ENCODE measurements around the gene SLC18A3. TPM values are rescaled to one million over a fixed set of nuclear protein-coding genes. Genes with fewer than 3 reads are reported as not detected.

SLC18A3 gene
- total RNA-seq, 1 experiment from 2014 or later: not detected

DNA sequence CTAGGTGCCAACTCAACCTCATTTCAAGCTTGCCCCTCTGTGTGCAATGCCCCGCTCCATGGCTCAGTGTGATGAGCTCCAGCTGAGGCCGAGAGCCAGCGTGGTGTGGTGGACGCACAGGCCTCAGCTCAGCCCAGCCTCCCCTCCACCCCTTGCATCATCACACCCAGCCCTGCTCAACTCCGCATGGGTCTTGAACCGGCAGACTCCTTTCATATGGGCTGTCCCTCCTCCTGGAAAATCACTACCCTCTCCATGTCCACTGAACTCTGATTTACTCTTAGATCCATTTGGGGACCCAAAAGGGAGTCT lies 16.6 kb upstream of the SLC18A3 start:
- Histone ChIP-seq H3K36me3 (no peaks in the 10 kb centered on the region), H3K27me3 (no peaks in the 10 kb centered on the region; the same call in 1 of the 2 replicates), H3K9me3 (no peaks in the 10 kb centered on the region), H3K4me3 (no peak overlapping the region)
- no peak for DNase-seq

DNA sequence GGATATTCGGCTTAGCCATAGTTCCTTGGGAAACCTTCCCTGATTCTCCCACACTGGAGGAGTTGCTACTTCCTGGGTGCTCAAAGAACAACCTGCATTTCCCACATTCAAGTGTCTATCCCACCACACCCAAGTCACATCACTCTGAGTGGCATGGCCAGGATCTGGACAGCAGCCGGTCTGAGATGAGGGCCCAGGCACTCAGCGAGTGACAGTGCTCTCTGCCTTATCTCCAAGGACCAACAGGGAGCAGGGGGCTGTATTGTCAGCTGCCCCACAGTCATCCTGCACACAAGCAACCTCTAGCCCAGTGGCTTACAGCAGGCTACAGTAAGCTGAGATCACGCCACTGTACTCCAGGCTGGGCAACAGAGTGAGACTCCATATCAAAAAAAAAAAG lies 16.1 kb upstream of the SLC18A3 start:
- Histone ChIP-seq H3K9me3 (no peaks in the 10 kb centered on the region), H3K36me3 (no peaks in the 10 kb centered on the region), H3K27me3 (no peaks in the 10 kb centered on the region), H3K4me3 (no peak overlapping the region)
- DNase-seq: no peak

GRCh38 chr10:49594594-49594993 lies 15.5 kb upstream of the SLC18A3 start:
- no peak overlapping the region for H3K4me3 ChIP-seq
- DNase-seq: peak; percentile 54
- H3K27me3 ChIP-seq: no peaks in the 10 kb centered on the region
- H3K36me3 ChIP-seq: no peaks in the 10 kb centered on the region
- no peaks in the 10 kb centered on the region for H3K9me3 ChIP-seq

GRCh38 chr10:49595003-49595712 lies 15.0 kb upstream of the SLC18A3 start:
- H3K9me3 ChIP-seq: no peaks in the 10 kb centered on the region
- no peaks in the 10 kb centered on the region for H3K27me3 ChIP-seq
- no peak overlapping the region for H3K4me3 ChIP-seq
- no peaks in the 10 kb centered on the region for H3K36me3 ChIP-seq
- DNase-seq: no peak

DNA sequence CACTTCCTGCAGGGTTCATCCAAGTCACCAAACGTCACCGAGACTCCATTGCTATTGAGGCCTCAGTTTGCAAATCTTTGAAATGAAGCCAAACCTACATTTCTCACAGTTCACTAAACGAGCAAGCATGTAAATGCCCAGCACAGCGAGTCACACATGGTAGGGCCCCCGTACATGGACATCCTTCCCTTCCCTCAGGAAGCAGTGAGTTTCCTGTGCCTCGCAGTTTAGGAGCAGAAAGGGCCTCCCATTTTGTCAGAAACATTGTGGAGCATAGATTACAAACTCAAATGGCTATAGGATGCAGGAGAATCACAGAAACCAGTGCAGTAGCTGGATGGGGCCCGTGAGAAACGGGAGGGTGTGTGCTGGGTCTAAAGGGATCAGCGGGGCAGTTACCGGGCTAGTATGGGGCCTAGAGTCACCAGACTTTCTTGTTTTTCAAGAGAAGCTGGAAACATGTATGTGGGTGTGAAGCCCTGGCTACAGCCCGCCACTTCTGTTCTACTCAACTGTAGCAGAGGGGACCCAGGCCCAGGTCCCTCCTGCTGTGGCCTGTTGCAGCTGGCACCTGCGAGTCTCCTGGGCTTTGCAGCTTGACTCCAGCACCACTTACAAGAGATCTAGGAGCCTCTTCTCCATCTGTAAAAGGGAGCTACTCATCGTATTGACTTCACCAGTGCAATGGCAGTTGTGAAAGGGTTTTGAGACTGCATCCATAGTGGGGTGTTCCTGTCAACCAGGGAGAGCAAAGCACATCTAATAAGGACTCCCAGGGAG lies 14.2 kb upstream of the SLC18A3 start:
- Histone ChIP-seq H3K27me3 (no peaks in the 10 kb centered on the region), H3K36me3 (no peaks in the 10 kb centered on the region), H3K4me3 (no peak overlapping the region), H3K9me3 (no peaks in the 10 kb centered on the region)
- no peak for DNase-seq

DNA sequence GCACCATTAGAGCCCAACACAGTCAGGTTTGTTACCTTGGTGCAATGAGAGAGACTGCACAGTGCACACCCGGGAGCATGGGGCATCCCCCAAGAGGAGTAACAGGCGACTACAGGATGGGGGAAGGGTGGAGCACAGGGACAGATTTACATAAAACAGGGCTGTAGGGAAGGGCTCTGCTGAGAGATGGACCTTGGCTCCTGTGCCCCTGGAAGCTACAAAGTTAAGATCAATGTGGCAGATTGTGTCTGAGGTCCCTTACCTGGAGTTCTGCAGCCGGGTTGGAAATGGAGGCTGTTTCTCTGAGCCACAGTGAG lies 13.7 kb upstream of the SLC18A3 start:
- no peaks in the 10 kb centered on the region for H3K27me3 ChIP-seq
- no peaks in the 10 kb centered on the region for H3K9me3 ChIP-seq
- DNase-seq: no peak
- H3K36me3 ChIP-seq: no peaks in the 10 kb centered on the region
- no peak overlapping the region for H3K4me3 ChIP-seq

- no peaks in the 10 kb centered on the region for H3K36me3 ChIP-seq
- DNase-seq: no peak
- H3K4me3 ChIP-seq: no peak overlapping the region
- no peaks in the 10 kb centered on the region for H3K27me3 ChIP-seq
- H3K9me3 ChIP-seq: no peaks in the 10 kb centered on the region
Measured at GRCh38 chr10:49596836-49597235, 13.3 kb upstream of the SLC18A3 start.

- no peaks in the 10 kb centered on the region for H3K9me3 ChIP-seq
- H3K27me3 ChIP-seq: no peaks in the 10 kb centered on the region
- no peak for DNase-seq
- no peaks in the 10 kb centered on the region for H3K36me3 ChIP-seq
- H3K4me3 ChIP-seq: no peak overlapping the region
Measured at GRCh38 chr10:49597426-49598163, 12.5 kb upstream of the SLC18A3 start.

DNA sequence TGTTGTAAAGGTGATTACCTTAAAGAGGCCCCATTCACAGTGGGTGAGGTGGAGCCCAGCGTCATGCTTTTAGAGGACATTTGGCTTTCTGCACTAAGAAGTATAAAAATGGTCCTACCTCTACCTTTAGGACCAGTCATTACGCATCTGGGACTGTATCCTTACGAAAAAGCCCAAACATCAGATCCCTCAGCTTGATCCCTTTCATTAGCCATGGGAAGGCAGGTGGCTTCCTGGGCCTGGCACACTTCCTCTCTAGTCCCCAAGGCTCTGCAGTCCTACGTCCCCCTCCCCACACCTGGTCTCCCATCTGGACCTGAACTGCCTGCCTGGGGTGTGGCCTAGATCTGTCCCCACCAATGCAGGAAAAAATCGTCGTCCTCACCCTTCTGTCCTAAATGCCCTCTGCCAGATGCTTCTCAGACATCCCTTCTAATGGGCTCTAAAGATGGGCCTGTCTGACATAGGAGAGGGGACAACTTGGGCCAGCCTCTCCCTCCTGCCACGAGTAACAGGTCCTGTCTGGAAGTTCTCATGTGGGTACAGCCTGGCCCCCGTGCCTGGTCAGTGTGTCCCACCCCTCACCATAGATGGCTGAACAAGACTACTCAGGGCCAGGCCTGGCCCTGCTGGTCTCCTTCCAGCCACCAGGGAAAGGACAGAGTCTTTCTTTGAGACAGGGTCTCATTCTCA lies 11.8 kb upstream of the SLC18A3 start:
- H3K4me3 ChIP-seq: no peak overlapping the region
- no peaks in the 10 kb centered on the region for H3K36me3 ChIP-seq
- H3K9me3 ChIP-seq: no peaks in the 10 kb centered on the region
- peaks cover 6% of the 10 kb centered on the region for H3K27me3 ChIP-seq
- DNase-seq: no peak

DNA sequence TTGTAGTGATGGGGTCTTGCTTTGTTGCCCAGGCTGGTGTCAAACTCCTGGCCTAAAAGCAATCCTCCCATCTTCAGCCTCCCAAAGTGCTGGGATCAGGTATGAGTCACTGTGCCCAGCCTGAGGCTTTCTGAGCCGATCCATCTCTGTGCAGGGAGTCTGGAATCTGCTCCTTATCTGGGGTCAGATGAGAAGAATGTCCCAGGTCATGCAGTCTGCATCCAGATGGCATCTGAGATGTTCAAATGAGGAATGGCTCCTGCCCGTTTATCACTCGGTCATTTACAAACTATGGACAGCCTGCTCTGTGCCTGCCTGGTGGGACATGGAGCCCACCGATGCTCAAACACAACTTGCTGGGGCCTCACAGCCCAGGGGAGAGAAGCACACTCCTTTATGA lies 11.1 kb upstream of the SLC18A3 start:
- H3K36me3 ChIP-seq: no peaks in the 10 kb centered on the region
- DNase-seq: no peak

GRCh38 chr10:49599546-49599945 lies 10.6 kb upstream of the SLC18A3 start:
- H3K27me3 ChIP-seq: peaks cover 18% of the 10 kb centered on the region
- H3K36me3 ChIP-seq: no peaks in the 10 kb centered on the region
- DNase-seq: no peak
- H3K9me3 ChIP-seq: no peaks in the 10 kb centered on the region
- no peak overlapping the region for H3K4me3 ChIP-seq

More for the DNA sequence above, 11.1 kb upstream of the SLC18A3 start:
- Histone ChIP-seq H3K4me3 (no peak overlapping the region), H3K9me3 (no peaks in the 10 kb centered on the region), H3K27me3 (peaks cover 13% of the 10 kb centered on the region)

DNA sequence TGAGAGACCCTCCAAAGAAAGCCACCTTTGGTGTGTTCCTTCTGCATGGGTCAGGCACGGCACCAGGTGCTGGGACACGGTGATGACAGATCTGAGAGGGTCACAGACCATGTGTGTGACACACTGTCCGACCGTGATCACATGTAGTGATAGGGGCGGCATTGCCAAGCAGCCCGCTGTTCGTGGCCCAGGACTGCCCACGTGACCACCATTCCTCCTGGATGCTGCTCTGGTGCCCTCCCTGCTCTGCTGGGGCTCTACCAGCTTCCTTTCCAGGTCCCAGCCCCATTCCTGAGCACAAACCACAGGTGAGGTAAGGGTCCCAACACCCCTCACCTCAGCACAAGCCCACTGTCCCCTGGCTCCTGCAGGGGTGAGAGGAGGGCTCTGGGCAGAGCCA lies 10.1 kb upstream of the SLC18A3 start:
- H3K36me3 ChIP-seq: no peaks in the 10 kb centered on the region
- H3K27me3 ChIP-seq: peaks cover 19% of the 10 kb centered on the region
- no peak for DNase-seq
- no peak overlapping the region for H3K4me3 ChIP-seq
- no peaks in the 10 kb centered on the region for H3K9me3 ChIP-seq

- H3K27me3 ChIP-seq: peaks cover 19% of the 10 kb centered on the region
- H3K36me3 ChIP-seq: no peaks in the 10 kb centered on the region
- no peak overlapping the region for H3K4me3 ChIP-seq
- no peak for DNase-seq
- H3K9me3 ChIP-seq: no peaks in the 10 kb centered on the region
Measured at GRCh38 chr10:49600781-49601400, 9.2 kb upstream of the SLC18A3 start.

DNA sequence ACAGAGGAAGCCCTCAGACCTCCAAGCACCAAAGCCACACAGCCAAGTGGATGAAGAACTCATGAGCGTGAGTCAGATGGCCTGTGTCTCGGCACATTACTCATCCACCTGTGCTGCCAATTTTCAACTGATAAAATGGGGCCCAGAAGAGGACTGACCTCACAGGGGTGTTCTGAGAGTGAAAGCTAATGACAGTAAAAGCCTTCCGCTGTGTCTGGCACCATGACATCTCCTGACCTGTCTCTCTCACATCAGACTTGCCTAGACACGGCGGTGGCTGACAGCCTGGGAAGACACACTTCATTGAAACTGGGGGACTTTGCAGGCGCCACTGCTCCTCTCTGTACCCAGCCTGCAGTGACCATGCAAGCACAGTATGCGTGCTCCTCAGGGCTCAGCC lies 8.3 kb upstream of the SLC18A3 start:
- Histone ChIP-seq H3K27me3 (peaks cover 27% of the 10 kb centered on the region), H3K4me3 (no peak overlapping the region), H3K36me3 (no peaks in the 10 kb centered on the region), H3K9me3 (no peaks in the 10 kb centered on the region)
- DNase-seq: peak; percentile 84

DNA sequence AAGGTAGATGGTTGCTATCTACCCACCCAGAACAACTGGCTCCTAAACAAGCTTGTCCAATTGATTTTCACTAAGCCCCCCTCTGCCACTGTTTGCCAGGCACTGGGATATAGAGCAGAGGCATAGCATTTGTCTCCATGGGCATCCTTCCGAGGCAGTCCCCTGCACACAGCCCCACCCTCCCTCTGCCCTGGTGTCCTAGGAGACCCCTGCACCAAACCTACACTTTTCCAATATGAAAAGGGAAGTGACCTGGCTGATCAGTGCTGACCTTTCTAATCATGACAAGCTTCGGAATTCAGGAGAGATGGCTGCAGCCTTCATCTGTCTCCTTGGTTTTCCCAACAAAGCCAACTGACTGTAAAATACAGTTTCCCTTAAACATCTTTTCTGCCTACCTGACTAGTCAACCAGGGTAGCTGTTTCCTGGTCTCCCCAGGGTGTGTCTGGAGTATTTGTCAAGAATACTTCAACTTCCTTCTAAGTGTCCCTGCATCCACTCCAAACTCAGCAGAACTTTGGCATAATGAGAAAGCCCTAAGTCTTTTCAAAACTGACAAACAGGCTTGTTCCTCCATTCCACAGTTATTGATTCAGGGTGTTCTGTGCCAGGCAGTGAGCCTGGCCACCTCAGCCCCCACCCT lies 7.6 kb upstream of the SLC18A3 start:
- no peak for DNase-seq
- H3K36me3 ChIP-seq: no peaks in the 10 kb centered on the region

GRCh38 chr10:49605216-49605938 lies 4.7 kb upstream of the SLC18A3 start:
- Histone ChIP-seq H3K27me3 (peaks cover 62% of the 10 kb centered on the region), H3K36me3 (no peaks in the 10 kb centered on the region), H3K9me3 (no peaks in the 10 kb centered on the region), H3K4me3 (no peak overlapping the region)
- DNase-seq: peak; percentile 45

More for the DNA sequence above, 7.6 kb upstream of the SLC18A3 start:
- H3K9me3 ChIP-seq: no peaks in the 10 kb centered on the region
- H3K27me3 ChIP-seq: peaks cover 33% of the 10 kb centered on the region
- H3K4me3 ChIP-seq: no peak overlapping the region
